Adrenal gland (tissue), 12 donors: ENCODE measurements around the gene ARHGDIA. TPM values are rescaled to one million over a fixed set of nuclear protein-coding genes. Genes with fewer than 3 reads are reported as not detected.
A peak's percentile ranks its signal among the peaks of the same experiment; 100 is the strongest.

Experiments
- DNase-seq, 7 donors: peaks; one replicate each; pipeline ENCODE4 v3.0.0-alpha.2; 2019 to 2020
- H3K27ac ChIP-seq, 5 donors: fragments of 200-600 bp; sonication (generic) in 4 of 5; 1 replicate in 3 of 5; 2 replicates in 2 of 5; pipeline versions ENCODE4 v1.5.1 to v1.8.0; 2016 to 2020; ENCODE audit warnings: mild to moderate bottlenecking in 1 of 5
- H3K27me3 ChIP-seq: fragments of 200-600 bp; 2 replicates; pipeline ENCODE4 v1.8.0; 2021
- H3K36me3 ChIP-seq, 2 donors: fragments of 200-600 bp; replicated peaks in 1 of 2; 1 replicate in 1 of 2; 2 replicates in 1 of 2; pipeline versions ENCODE4 v1.5.1 to v1.8.0; 2018 to 2022
- H3K4me1 ChIP-seq, 2 donors: fragments of 200-600 bp; replicated peaks in 1 of 2; 1 replicate in 1 of 2; 2 replicates in 1 of 2; pipeline versions ENCODE4 v1.5.1 to v1.8.0; 2018 to 2021
- H3K4me3 ChIP-seq, 4 donors: fragments of 200-600 bp; sonication (generic) in 3 of 4; one replicate each; pipeline ENCODE4 v1.5.1; 2016 to 2018
- H3K9me3 ChIP-seq, 3 donors: fragments of 200-600 bp; sonication (generic) in 1 of 3; replicated peaks in 1 of 3; 1 replicate in 2 of 3; 2 replicates in 1 of 3; pipeline versions ENCODE4 v1.5.1 to v1.8.0; 2016 to 2021
- POLR2A ChIP-seq, 2 donors: fragments of 450-650 bp; IDR thresholded peaks; one replicate each; pipeline ENCODE4 v1.6.1; 2017; ENCODE audit warnings: antibody characterized with exemption in 2 of 2, mild to moderate bottlenecking in 2 of 2, moderate library complexity in 1 of 2
- WGBS, 4 donors: extraction: QIAGEN DNeasy Blood & Tissue Kit in 2 of 4; methylation state at CpG; one replicate each; pipeline versions ENCODE4 v1.1.5 to v1.1.7; 2013 to 2017; 5-methylcytosine and 5-hydroxymethylcytosine counted together
- intact Hi-C, 2 donors: fragments of 100-400 bp; cut with DNase I; formaldehyde crosslinking; loops; one replicate each; pipeline versions ENCODE4 v1.14.1 to v1.15.0; 2022 to 2023
- polyA plus RNA-seq, 3 donors: library from polyadenylated mRNA; stranded (reverse); fragments of 200-250 nt in 2 of 3; fragments of 350-450 nt in 1 of 3; fragmentation: Illumina TruSeq in 1 of 3; extraction: RNeasy Lipid Tissue Mini Kit (QIAGEN cat#74804) in 1 of 3; gene quantifications; one replicate each; pipeline ENCODE4 v1.2.3, GENCODE V29; 2013 to 2014
- total RNA-seq, 9 donors: library from RNA; depleted of rRNA in 4 of 9; stranded (reverse); fragments of >200 nt in 4 of 9; fragments of 120-200 nt in 1 of 9; fragmentation: NEBNext Ultra II Directional in 1 of 9; extraction: Animal tissue kit (Norgen Biotek cat#: 25700) in 1 of 9; gene quantifications; one replicate each; pipeline versions ENCODE4 v1.1.0 to v1.2.4, GENCODE V29; 2013 to 2023
- TF ChIP-seq, protein P1 (sequence below), 6 experiments: fragments of 450-650 bp in 4 of 6; fragments of 200-600 bp in 2 of 6; sonication (generic) in 1 of 6; IDR thresholded peaks; 1 replicate in 5 of 6; 2 replicates in 1 of 6; pipeline versions ENCODE4 v1.5.1 to v1.8.0; 2016 to 2021; ENCODE audit warnings: antibody characterized with exemption in 6 of 6, mild to moderate bottlenecking in 2 of 6, moderate library complexity in 1 of 6
- donor health status: healthy with polysubstance abuse.
- donor health status: Bipolar disorder and iron deficiency.
- donor health status: DM: yes; HTN: yes; CAD: no.
- donor health status: DM: no; HTN: no; CAD: no.
- donor health status: DM: no; HTN: no; CAD: no.
- donor health status: DM: yes; HTN: yes; CAD: no.

The ARHGDIA gene
- total and polyA plus RNA-seq, 12 donors, result 123 to 491 (median 227) TPM

DNA sequence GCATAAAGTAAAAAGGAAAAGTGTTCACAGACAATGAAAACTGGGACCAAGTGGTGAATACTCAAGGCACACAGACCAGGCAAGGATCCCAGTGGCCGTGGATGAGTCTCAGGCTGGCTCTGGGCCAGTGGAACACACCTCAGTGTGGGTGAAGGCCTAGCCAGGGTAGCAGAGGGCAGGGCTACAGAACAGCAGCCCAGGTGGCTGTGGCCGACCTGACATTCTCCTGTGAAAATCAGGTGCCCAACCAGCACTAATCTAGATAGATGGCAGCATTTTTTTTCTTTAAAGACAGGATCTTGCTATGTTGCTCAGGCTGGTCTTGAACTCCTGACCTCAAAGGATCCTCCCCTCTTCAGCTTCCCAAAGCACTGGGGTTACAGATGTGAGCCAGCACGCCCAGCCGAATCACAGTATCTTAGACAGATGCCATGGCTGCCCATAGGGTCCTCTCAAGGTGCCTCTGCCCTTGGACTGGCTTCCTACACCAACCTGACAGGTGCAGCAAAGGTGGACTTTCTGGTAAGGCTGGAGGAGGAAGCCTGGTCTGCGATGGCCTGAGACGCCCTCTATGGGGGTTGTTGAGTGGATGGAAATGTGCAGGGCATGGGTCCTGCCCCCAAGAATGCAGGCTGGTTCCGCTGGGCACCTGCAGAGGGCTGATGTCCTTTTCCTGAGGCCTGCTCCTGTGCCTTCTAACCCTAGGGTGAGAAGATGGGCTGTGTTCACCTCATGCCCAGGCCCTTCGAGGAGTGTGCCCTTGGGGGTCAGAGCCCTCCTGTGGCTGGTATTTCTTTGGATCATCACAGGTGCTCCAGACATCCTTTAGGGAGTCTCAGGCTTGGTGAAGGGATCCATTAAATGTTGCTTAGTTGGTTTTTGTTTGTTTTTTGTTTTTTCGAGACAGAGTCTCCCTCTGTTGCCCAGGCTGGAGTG, 7.0 kb downstream of the ARHGDIA start:
- 74 to 78% (median 77%) methylated on average over 8 to 9 of the region's 9 CpGs for WGBS, 4 donors
- H3K36me3 ChIP-seq, result peaks cover 0 to 16% of the 10 kb centered on the region in 2 donors

DNA sequence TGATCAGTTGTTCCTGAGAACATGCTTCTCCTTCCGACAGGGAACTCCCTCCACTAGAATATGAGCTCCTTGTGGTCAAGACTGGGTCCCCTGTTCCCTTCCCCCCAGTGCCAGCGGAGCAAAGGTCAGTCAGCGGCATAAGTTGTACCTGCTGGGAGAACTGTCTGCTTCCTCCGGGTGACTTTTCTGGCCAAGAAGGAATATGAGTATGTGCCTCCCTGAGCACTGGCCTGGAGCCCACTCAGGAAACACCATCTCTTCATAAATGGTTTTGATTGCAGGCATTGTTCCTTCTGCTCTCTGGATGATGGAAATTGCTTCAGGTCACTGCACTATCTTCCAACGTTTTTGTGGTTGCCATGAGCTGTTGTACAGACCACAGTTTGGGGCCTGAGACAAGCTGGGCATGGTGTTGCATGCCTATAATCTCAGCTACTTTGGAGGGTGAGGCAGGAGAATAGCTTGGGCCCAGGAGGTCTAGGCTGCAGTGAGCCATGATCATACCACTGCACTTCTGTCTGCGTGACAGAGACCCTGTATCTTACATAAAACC, 7.9 kb downstream of the ARHGDIA start:
- H3K4me1 ChIP-seq, result peaks cover 36 to 43% of the 10 kb centered on the region in 2 donors
- no peaks in the 10 kb centered on the region for H3K9me3 ChIP-seq
- no peak overlapping the region for H3K4me3 ChIP-seq
- H3K36me3 ChIP-seq, result peaks cover 0 to 15% of the 10 kb centered on the region in 2 donors
- intact Hi-C loops, result no loop called here
- no peak for DNase-seq
- peak overlapping the region in 2 of 5 donors; percentile 15 to 99 for H3K27ac ChIP-seq
- no peaks in the 10 kb centered on the region for H3K27me3 ChIP-seq
- WGBS, 4 donors, result 72 to 83% (median 79%) methylated on average over 6 of the region's 6 CpGs
- TF ChIP-seq, protein P1, sequence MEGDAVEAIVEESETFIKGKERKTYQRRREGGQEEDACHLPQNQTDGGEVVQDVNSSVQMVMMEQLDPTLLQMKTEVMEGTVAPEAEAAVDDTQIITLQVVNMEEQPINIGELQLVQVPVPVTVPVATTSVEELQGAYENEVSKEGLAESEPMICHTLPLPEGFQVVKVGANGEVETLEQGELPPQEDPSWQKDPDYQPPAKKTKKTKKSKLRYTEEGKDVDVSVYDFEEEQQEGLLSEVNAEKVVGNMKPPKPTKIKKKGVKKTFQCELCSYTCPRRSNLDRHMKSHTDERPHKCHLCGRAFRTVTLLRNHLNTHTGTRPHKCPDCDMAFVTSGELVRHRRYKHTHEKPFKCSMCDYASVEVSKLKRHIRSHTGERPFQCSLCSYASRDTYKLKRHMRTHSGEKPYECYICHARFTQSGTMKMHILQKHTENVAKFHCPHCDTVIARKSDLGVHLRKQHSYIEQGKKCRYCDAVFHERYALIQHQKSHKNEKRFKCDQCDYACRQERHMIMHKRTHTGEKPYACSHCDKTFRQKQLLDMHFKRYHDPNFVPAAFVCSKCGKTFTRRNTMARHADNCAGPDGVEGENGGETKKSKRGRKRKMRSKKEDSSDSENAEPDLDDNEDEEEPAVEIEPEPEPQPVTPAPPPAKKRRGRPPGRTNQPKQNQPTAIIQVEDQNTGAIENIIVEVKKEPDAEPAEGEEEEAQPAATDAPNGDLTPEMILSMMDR (IDR thresholded peaks at IDR 0.05), result no peak
- TF ChIP-seq POLR2A (IDR thresholded peaks at IDR 0.05), result no peak

More for the DNA sequence above, 7.0 kb downstream of the ARHGDIA start:
- no peaks in the 10 kb centered on the region for H3K27me3 ChIP-seq
- H3K4me1 ChIP-seq, result peaks cover 28 to 43% of the 10 kb centered on the region in 2 donors
- no peaks in the 10 kb centered on the region for H3K9me3 ChIP-seq
- intact Hi-C loops, result no loop called here
- peak overlapping the region in 2 of 5 donors; percentile 15 to 99 for H3K27ac ChIP-seq
- peak in 1 of 7 donors; percentile 42 for DNase-seq
- no peak overlapping the region for H3K4me3 ChIP-seq
- TF ChIP-seq, protein P1 (IDR thresholded peaks at IDR 0.05), result no peak
- no peak for TF ChIP-seq POLR2A (IDR thresholded peaks at IDR 0.05)

DNA sequence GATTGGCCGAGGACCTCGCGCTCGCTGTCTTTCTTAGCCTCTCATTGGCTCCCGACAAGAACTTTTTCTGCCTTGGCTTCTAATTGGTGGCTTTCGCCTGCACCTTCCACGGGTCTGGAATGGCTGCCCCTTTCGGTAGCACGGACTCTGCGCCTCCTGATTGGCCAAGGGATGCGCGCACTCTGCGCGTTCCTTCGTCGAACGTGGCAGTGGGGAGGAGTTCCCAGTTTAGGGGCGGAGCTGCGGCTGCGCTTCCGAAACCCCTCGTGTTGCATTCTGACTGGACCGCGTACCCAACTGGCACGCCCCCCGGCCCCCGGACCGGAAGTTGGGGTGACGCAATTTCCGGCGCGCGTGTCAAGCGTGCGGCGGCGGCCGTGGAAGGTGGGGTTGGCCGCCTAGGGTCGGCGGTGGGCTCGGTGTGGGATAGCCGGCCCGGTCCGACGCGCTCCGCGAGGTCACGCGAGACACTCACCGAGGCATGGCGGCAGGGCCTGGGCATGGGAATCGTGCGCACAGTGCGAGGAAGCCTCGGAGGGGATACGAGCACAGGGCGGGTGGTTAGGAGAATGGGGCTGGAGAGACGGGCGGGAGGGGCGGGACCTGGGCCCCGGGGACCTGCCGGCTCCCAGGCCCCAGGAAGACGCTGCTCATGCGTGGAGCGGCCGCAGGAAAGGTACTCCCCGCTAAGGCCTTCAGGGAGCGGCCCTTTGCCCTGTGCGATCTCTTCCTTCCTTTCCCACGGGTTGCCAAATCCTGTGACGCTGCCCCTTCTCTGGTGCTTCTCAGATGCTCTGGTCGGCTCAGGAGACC, 10.2 kb downstream of the ARHGDIA start:
- Histone ChIP-seq H3K4me1 (peaks cover 24 to 49% of the 10 kb centered on the region in 2 donors), H3K27me3 (no peaks in the 10 kb centered on the region), H3K27ac (peak overlapping the region; percentile 95 to 100 (median 98)), H3K9me3 (no peaks in the 10 kb centered on the region), H3K36me3 (peaks cover 0 to 28% of the 10 kb centered on the region in 2 donors), H3K4me3 (peak overlapping the region in 3 of 4 donors; percentile 35 to 93 (median 91))
- WGBS, 4 donors, result 0 to 1% (median 0%) methylated on average over 7 to 74 of the region's 74 CpGs
- DNase-seq, result peak; percentile 99 to 100 (median 99)
- intact Hi-C loops, result no loop called here
- TF ChIP-seq, protein P1 (IDR thresholded peaks at IDR 0.05), result peak in 2 of 6 experiments; percentile 20 to 45
- peak; percentile 90 to 95 for TF ChIP-seq POLR2A (IDR thresholded peaks at IDR 0.05)
